ENCODE data around the gene RASA2. TPM values are rescaled to one million over a fixed set of nuclear protein-coding genes. Genes with fewer than 3 reads are reported as not detected.

The RASA2 gene
- total and polyA plus RNA-seq, 10 of the 15 experiments (the other 5 are each of a cell fraction or from before 2014, with no cell fraction given): 1.9 to 9.4 (median 7.2) TPM

GRCh38 chr3:141452045-141452444, 34.8 kb upstream of the RASA2 start:
- Histone ChIP-seq H3K4me2 (ENCODE audit: control insufficient read depth, insufficient read depth) (no peak overlapping the region), H3K27me3 (replicated peaks in 1 of 2; ENCODE audit: control insufficient read depth in 2 of 2, insufficient read depth in 2 of 2, low read length in 1 of 2) (no peaks in the 10 kb centered on the region), H3K9me3 (replicated peaks; ENCODE audit: control insufficient read depth, insufficient read depth, low read length) (no peaks in the 10 kb centered on the region), H2AFZ (ENCODE audit: control insufficient read depth, low read depth, low read length) (peak overlapping the region; percentile 22), H3K79me2 (ENCODE audit: control insufficient read depth, insufficient read depth, low read length) (no peaks in the 10 kb centered on the region), H3K9ac (ENCODE audit: control insufficient read depth, insufficient read depth, low read length) (no peak overlapping the region), H3K4me3 (no peak overlapping the region), H3K27ac (ENCODE audit: control insufficient read depth, insufficient read depth) (no peak overlapping the region), H3K4me1 (ENCODE audit: control insufficient read depth, insufficient read depth, low read length) (no peaks in the 10 kb centered on the region; the same call in 1 of the 2 replicates), H3K36me3 (ENCODE audit: control insufficient read depth in 2 of 2, insufficient read depth in 2 of 2, low read length in 1 of 2) (peaks cover 0 to 5% of the 10 kb centered on the region in 2 experiments; a peak in 2 of 4 replicates), H4K20me1 (ENCODE audit: control insufficient read depth, insufficient read depth) (no peaks in the 10 kb centered on the region)
- FAIRE-seq (peak; percentile 88), ATAC-seq (peak; percentile 90), DNase-seq (ENCODE audit: low read depth, low spot score) (peak; percentile 80)
- RAD21 ChIA-PET (ENCODE audit: unreplicated experiment): interaction anchor here (0.6 to 6.3 kb wide), 36 partner anchors 9 to 442 kb away, joined by 3 to 164 read pairs (median 5); partner anchors contain the start of genes PXYLP1 and ZBTB38
- no TSS peak for BruUV-seq (replicated peaks)
- in situ Hi-C loops (cut with MboI) (loop anchor here (5.0 kb wide), 1 partner anchor 145 kb away; no protein-coding TSS in a partner anchor), intact Hi-C loops (cut with micrococcal nuclease; ENCODE audit: unreplicated experiment) (loop anchor here (1.0 to 5.0 kb wide), 4 partner anchors 91 to 220 kb away; partner anchors contain the start of gene PXYLP1)
- CTCF ChIA-PET: interaction anchor here (0.6 to 12.6 kb wide), 31 partner anchors 9 to 286 kb away, joined by 3 to 642 read pairs (median 8); partner anchors contain the start of gene RNF7
- SMC1A ChIA-PET (ENCODE audit: uncharacterized antibody, unreplicated experiment): interaction anchor here (0.6 to 11.9 kb wide), 33 partner anchors 11 to 215 kb away, joined by 3 to 405 read pairs (median 6); no protein-coding TSS in a partner anchor
- POLR2A ChIA-PET: interaction anchor here (0.6 to 4.6 kb wide), 7 partner anchors 10 to 148 kb away, joined by 3 to 33 read pairs (median 5); no protein-coding TSS in a partner anchor
- TF ChIP-seq RB1 (IDR thresholded peaks at IDR 0.05; ENCODE audit: borderline replicate concordance) (no peak), HDAC6 (IDR thresholded peaks at IDR 0.05; ENCODE audit: unreplicated experiment) (no peak), ESRRA (IDR thresholded peaks at IDR 0.05; ENCODE audit: low read length) (no peak), SIN3A (IDR thresholded peaks at IDR 0.05; ENCODE audit: low read depth, low read length) (no peak), TCF12 (IDR thresholded peaks at IDR 0.05; ENCODE audit: low read depth, low read length) (no peak), SMC3 (IDR thresholded peaks at IDR 0.05; ENCODE audit: borderline replicate concordance, low read length) (peak; percentile 98), CBX5 (IDR thresholded peaks at IDR 0.05; ENCODE audit: low read depth) (no peak), CHD2 (IDR thresholded peaks at IDR 0.05; ENCODE audit: borderline replicate concordance, low read depth, low read length) (no peak), FOXK2 (IDR thresholded peaks at IDR 0.05) (no peak), E4F1 (IDR thresholded peaks at IDR 0.05; ENCODE audit: borderline replicate concordance, partially characterized antibody) (no peak), EGR1 (IDR thresholded peaks at IDR 0.05; ENCODE audit: borderline replicate concordance in 1 of 2, low read depth in 2 of 2, low read length in 2 of 2) (no peak), NFIC (IDR thresholded peaks at IDR 0.05; ENCODE audit: low read depth, low read length) (no peak), NFXL1 (IDR thresholded peaks at IDR 0.05; ENCODE audit: borderline replicate concordance) (no peak), NBN (IDR thresholded peaks at IDR 0.05) (0 out of 2 replicates have a peak, but pooled peaks have one; percentile 41)
- TF ChIP-seq, protein P1, sequence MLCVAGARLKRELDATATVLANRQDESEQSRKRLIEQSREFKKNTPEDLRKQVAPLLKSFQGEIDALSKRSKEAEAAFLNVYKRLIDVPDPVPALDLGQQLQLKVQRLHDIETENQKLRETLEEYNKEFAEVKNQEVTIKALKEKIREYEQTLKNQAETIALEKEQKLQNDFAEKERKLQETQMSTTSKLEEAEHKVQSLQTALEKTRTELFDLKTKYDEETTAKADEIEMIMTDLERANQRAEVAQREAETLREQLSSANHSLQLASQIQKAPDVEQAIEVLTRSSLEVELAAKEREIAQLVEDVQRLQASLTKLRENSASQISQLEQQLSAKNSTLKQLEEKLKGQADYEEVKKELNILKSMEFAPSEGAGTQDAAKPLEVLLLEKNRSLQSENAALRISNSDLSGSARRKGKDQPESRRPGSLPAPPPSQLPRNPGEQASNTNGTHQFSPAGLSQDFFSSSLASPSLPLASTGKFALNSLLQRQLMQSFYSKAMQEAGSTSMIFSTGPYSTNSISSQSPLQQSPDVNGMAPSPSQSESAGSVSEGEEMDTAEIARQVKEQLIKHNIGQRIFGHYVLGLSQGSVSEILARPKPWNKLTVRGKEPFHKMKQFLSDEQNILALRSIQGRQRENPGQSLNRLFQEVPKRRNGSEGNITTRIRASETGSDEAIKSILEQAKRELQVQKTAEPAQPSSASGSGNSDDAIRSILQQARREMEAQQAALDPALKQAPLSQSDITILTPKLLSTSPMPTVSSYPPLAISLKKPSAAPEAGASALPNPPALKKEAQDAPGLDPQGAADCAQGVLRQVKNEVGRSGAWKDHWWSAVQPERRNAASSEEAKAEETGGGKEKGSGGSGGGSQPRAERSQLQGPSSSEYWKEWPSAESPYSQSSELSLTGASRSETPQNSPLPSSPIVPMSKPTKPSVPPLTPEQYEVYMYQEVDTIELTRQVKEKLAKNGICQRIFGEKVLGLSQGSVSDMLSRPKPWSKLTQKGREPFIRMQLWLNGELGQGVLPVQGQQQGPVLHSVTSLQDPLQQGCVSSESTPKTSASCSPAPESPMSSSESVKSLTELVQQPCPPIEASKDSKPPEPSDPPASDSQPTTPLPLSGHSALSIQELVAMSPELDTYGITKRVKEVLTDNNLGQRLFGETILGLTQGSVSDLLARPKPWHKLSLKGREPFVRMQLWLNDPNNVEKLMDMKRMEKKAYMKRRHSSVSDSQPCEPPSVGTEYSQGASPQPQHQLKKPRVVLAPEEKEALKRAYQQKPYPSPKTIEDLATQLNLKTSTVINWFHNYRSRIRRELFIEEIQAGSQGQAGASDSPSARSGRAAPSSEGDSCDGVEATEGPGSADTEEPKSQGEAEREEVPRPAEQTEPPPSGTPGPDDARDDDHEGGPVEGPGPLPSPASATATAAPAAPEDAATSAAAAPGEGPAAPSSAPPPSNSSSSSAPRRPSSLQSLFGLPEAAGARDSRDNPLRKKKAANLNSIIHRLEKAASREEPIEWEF (IDR thresholded peaks at IDR 0.05; ENCODE audit: insufficient replicate concordance, low read depth, low read length): no peak
- TF ChIP-seq, protein P2, sequence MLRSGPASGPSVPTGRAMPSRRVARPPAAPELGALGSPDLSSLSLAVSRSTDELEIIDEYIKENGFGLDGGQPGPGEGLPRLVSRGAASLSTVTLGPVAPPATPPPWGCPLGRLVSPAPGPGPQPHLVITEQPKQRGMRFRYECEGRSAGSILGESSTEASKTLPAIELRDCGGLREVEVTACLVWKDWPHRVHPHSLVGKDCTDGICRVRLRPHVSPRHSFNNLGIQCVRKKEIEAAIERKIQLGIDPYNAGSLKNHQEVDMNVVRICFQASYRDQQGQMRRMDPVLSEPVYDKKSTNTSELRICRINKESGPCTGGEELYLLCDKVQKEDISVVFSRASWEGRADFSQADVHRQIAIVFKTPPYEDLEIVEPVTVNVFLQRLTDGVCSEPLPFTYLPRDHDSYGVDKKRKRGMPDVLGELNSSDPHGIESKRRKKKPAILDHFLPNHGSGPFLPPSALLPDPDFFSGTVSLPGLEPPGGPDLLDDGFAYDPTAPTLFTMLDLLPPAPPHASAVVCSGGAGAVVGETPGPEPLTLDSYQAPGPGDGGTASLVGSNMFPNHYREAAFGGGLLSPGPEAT (IDR thresholded peaks at IDR 0.05; ENCODE audit: low read depth): no peak

Data from GM12878 (cell line).